HepG2 (cell line): ENCODE measurements around the gene FSCN2. TPM values are rescaled to one million over a fixed set of nuclear protein-coding genes. Genes with fewer than 3 reads are reported as not detected.

ENCODE experiments used
- AKAP8 ChIP-seq: sonication (generic); formaldehyde crosslinking; IDR thresholded peaks from 2 replicates; pipeline ENCODE4 v1.5.1; 2020; ENCODE audit warnings: mild to moderate bottlenecking, missing genetic modification reagents
- BCL6 ChIP-seq: IDR thresholded peaks from 2 replicates; pipeline ENCODE4 v1.6.1; 2016; ENCODE audit warnings: missing genetic modification reagents, missing compliant biosample characterization
- FOXA1 ChIP-seq, 2 experiments: fragments of 450-650 bp in 1 of 2; sonication (generic) in 1 of 2; formaldehyde crosslinking in 1 of 2; IDR thresholded peaks; 2 replicates each; pipeline versions ENCODE4 v1.4.0 to v1.6.1; 2016 to 2020; ENCODE audit warnings: missing genetic modification reagents in 1 of 2
- GFI1 ChIP-seq: sonication (generic); formaldehyde crosslinking; IDR thresholded peaks from 2 replicates; pipeline ENCODE4 v1.5.0; 2020; ENCODE audit warnings: missing genetic modification reagents, mild to moderate bottlenecking, borderline replicate concordance
- LCORL ChIP-seq, 2 experiments: fragments of 450-650 bp in 1 of 2; sonication (generic) in 1 of 2; formaldehyde crosslinking in 1 of 2; IDR thresholded peaks; 2 replicates each; pipeline versions ENCODE4 v1.5.0 to v1.6.1; 2017 to 2020; ENCODE audit warnings: antibody characterized with exemption in 1 of 2, missing genetic modification reagents in 1 of 2
- MXI1 ChIP-seq: IDR thresholded peaks from 3 replicates; pipeline ENCODE4 v1.6.1; 2012; ENCODE audit warnings: low read depth, low read length, inconsistent platforms, borderline replicate concordance
- NR1H2 ChIP-seq: sonication (generic); formaldehyde crosslinking; IDR thresholded peaks from 2 replicates; pipeline ENCODE4 v1.8.1; 2022; ENCODE audit warnings: low read depth, missing genetic modification reagents, borderline replicate concordance
- ONECUT2 ChIP-seq: sonication (generic); formaldehyde crosslinking; IDR thresholded peaks from 2 replicates; pipeline ENCODE4 v1.4.0; 2020; ENCODE audit warnings: missing genetic modification reagents
- PITX1 ChIP-seq: sonication (generic); formaldehyde crosslinking; IDR thresholded peaks from 2 replicates; pipeline ENCODE4 v1.5.1; 2020; ENCODE audit warnings: mild to moderate bottlenecking, missing genetic modification reagents
- PLRG1 ChIP-seq: fragments of 450-650 bp; conservative IDR thresholded peaks from 2 replicates; pipeline ENCODE4 v1.6.1; 2016
- ZBTB33 ChIP-seq: sonication (generic); formaldehyde crosslinking; IDR thresholded peaks from 2 replicates; pipeline ENCODE4 v1.4.0; 2020; ENCODE audit warnings: missing genetic modification reagents
- ZNF235 ChIP-seq: sonication (generic); formaldehyde crosslinking; IDR thresholded peaks from 2 replicates; pipeline ENCODE4 v1.8.1; 2023; ENCODE audit warnings: mild to moderate bottlenecking, missing genetic modification reagents, borderline replicate concordance
- ZNF597 ChIP-seq: sonication (generic); formaldehyde crosslinking; IDR thresholded peaks from 2 replicates; pipeline ENCODE4 v1.5.0; 2020; ENCODE audit warnings: missing genetic modification reagents
- ZNF616 ChIP-seq: sonication (generic); formaldehyde crosslinking; IDR thresholded peaks from 2 replicates; pipeline ENCODE4 v1.5.0; 2020; ENCODE audit warnings: low read depth, mild to moderate bottlenecking, missing genetic modification reagents
- ZNF703 ChIP-seq: sonication (generic); formaldehyde crosslinking; IDR thresholded peaks from 2 replicates; pipeline ENCODE4 v1.5.1; 2020; ENCODE audit warnings: missing genetic modification reagents, mild to moderate bottlenecking, moderate library complexity, borderline replicate concordance
- ZNF704 ChIP-seq: sonication (generic); formaldehyde crosslinking; IDR thresholded peaks from 2 replicates; pipeline ENCODE4 v1.8.1; 2023; ENCODE audit warnings: mild to moderate bottlenecking, inconsistent platforms, moderate library complexity, missing genetic modification reagents, borderline replicate concordance
- ZNF709 ChIP-seq: sonication (generic); formaldehyde crosslinking; IDR thresholded peaks from 2 replicates; pipeline ENCODE4 v1.5.0; 2020; ENCODE audit warnings: mild to moderate bottlenecking, missing genetic modification reagents
- polyA plus RNA-seq, 8 experiments: library from polyadenylated mRNA; depleted of rRNA in 3 of 8; stranded (reverse) in 7 of 8; unstranded in 1 of 8; fragments of >200 nt; fragmentation: Illumina TruSeq in 4 of 8; extraction: Trizol in 4 of 8; gene quantifications; 2 replicates each; pipeline versions ENCODE4 v1.2.1 to v1.2.3, GENCODE V29; 2011 to 2016; ENCODE audit warnings: low read depth in 4 of 8, missing spikeins in 1 of 8, mixed read lengths in 1 of 8; ENCODE audit not compliant: insufficient read depth in 1 of 8
- total RNA-seq, 5 experiments: library from RNA; depleted of rRNA; stranded (reverse); fragments of >200 nt; fragmentation: Illumina TruSeq; extraction: Trizol; gene quantifications; 2 replicates each; pipeline ENCODE4 v1.2.3, GENCODE V29; 2016; ENCODE audit warnings: low read depth in 1 of 5
- TF ChIP-seq, protein P1 (sequence below): sonication (generic); formaldehyde crosslinking; IDR thresholded peaks from 2 replicates; pipeline ENCODE4 v1.4.0; 2020; ENCODE audit warnings: missing genetic modification reagents, mild to moderate bottlenecking, borderline replicate concordance
- TF ChIP-seq, protein P2 (sequence below): sonication (generic); formaldehyde crosslinking; IDR thresholded peaks from 2 replicates; pipeline ENCODE4 v1.4.0; 2020; ENCODE audit warnings: missing genetic modification reagents

The FSCN2 gene
- total and polyA plus RNA-seq, 2 of the 13 experiments (the other 11 are each of a cell fraction or from before 2014, with no cell fraction given) = 0.09 TPM; not detected in 1

GRCh38 chr17:81553616-81554181 lies 25.5 kb downstream of the FSCN2 start (continued):
- TF ChIP-seq, protein P1, sequence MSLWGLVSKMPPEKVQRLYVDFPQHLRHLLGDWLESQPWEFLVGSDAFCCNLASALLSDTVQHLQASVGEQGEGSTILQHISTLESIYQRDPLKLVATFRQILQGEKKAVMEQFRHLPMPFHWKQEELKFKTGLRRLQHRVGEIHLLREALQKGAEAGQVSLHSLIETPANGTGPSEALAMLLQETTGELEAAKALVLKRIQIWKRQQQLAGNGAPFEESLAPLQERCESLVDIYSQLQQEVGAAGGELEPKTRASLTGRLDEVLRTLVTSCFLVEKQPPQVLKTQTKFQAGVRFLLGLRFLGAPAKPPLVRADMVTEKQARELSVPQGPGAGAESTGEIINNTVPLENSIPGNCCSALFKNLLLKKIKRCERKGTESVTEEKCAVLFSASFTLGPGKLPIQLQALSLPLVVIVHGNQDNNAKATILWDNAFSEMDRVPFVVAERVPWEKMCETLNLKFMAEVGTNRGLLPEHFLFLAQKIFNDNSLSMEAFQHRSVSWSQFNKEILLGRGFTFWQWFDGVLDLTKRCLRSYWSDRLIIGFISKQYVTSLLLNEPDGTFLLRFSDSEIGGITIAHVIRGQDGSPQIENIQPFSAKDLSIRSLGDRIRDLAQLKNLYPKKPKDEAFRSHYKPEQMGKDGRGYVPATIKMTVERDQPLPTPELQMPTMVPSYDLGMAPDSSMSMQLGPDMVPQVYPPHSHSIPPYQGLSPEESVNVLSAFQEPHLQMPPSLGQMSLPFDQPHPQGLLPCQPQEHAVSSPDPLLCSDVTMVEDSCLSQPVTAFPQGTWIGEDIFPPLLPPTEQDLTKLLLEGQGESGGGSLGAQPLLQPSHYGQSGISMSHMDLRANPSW (CRISPR knock-in tag) = no peak
- TF ChIP-seq BCL6 = no peak
- no peak for TF ChIP-seq PLRG1
- TF ChIP-seq NR1H2 (CRISPR knock-in tag) = no peak
- TF ChIP-seq ZNF597 = no peak
- TF ChIP-seq, protein P2, sequence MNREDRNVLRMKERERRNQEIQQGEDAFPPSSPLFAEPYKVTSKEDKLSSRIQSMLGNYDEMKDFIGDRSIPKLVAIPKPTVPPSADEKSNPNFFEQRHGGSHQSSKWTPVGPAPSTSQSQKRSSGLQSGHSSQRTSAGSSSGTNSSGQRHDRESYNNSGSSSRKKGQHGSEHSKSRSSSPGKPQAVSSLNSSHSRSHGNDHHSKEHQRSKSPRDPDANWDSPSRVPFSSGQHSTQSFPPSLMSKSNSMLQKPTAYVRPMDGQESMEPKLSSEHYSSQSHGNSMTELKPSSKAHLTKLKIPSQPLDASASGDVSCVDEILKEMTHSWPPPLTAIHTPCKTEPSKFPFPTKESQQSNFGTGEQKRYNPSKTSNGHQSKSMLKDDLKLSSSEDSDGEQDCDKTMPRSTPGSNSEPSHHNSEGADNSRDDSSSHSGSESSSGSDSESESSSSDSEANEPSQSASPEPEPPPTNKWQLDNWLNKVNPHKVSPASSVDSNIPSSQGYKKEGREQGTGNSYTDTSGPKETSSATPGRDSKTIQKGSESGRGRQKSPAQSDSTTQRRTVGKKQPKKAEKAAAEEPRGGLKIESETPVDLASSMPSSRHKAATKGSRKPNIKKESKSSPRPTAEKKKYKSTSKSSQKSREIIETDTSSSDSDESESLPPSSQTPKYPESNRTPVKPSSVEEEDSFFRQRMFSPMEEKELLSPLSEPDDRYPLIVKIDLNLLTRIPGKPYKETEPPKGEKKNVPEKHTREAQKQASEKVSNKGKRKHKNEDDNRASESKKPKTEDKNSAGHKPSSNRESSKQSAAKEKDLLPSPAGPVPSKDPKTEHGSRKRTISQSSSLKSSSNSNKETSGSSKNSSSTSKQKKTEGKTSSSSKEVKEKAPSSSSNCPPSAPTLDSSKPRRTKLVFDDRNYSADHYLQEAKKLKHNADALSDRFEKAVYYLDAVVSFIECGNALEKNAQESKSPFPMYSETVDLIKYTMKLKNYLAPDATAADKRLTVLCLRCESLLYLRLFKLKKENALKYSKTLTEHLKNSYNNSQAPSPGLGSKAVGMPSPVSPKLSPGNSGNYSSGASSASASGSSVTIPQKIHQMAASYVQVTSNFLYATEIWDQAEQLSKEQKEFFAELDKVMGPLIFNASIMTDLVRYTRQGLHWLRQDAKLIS (CRISPR knock-in tag) = no peak
- peak; percentile 55; the same call in 1 of the 2 replicates for TF ChIP-seq ZBTB33 (CRISPR knock-in tag)
- no peak for TF ChIP-seq ZNF616 (CRISPR knock-in tag)
- no peak for TF ChIP-seq LCORL (IDR thresholded peaks at IDR 0.05)
- no peak for TF ChIP-seq LCORL (CRISPR knock-in tag; IDR thresholded peaks at IDR 0.05)
- no peak for TF ChIP-seq FOXA1 (IDR thresholded peaks at IDR 0.05)
- TF ChIP-seq FOXA1 (CRISPR knock-in tag; IDR thresholded peaks at IDR 0.05) = no peak
- TF ChIP-seq PITX1 (CRISPR knock-in tag) = no peak
- no peak for TF ChIP-seq ZNF703 (CRISPR knock-in tag)
- no peak for TF ChIP-seq MXI1
- 0 out of 2 replicates have a peak, but pooled peaks have one; percentile 43 for TF ChIP-seq ZNF235
- TF ChIP-seq ZNF704 = no peak
- no peak for TF ChIP-seq ONECUT2 (CRISPR knock-in tag)
- no peak for TF ChIP-seq ZNF709 (CRISPR knock-in tag)
- no peak for TF ChIP-seq GFI1 (CRISPR knock-in tag)
- 0 out of 2 replicates have a peak, but pooled peaks have one; percentile 57 for TF ChIP-seq AKAP8 (CRISPR knock-in tag)
